A673 (cell line): ENCODE measurements around the gene CCSER1.

Experiments used
- EZH2 ChIP-seq: fragments of 200-600 bp; sonication (generic); IDR thresholded peaks from 2 replicates; pipeline ENCODE4 v1.6.1; 2017; ENCODE audit warnings: borderline replicate concordance, low read depth, mild to moderate bottlenecking, mixed read lengths, antibody characterized with exemption, low read length; ENCODE audit not compliant: poor library complexity, severe bottlenecking
- TF ChIP-seq, protein P1 (sequence below): fragments of 300-800, 200-600 bp; sonication (generic); conservative IDR thresholded peaks from 2 replicates; pipeline ENCODE4 v1.5.1; 2017; ENCODE audit warnings: low read depth, mild to moderate bottlenecking, antibody characterized with exemption, low read length, moderate library complexity, mixed read lengths

DNA sequence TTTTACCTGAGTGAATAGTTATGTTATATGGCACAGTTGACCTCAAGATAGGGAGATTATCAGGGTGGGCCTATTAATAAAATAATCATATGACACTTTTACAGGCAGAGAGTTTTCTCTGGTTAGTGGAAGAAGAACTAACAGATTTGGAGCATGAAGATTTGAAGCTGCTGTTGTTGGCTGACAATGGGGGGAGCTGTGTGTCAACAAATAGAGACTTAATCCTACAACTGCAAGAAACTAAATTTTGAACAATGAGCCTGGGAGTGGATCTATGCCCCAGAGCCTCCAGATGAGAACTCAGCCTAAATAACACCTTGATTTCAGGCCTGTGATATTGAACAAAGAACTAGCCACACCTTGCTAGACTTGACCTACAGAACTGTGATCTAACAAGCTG, 7.2 kb upstream of the CCSER1 start:
- no peak for TF ChIP-seq EZH2
- TF ChIP-seq, protein P1, sequence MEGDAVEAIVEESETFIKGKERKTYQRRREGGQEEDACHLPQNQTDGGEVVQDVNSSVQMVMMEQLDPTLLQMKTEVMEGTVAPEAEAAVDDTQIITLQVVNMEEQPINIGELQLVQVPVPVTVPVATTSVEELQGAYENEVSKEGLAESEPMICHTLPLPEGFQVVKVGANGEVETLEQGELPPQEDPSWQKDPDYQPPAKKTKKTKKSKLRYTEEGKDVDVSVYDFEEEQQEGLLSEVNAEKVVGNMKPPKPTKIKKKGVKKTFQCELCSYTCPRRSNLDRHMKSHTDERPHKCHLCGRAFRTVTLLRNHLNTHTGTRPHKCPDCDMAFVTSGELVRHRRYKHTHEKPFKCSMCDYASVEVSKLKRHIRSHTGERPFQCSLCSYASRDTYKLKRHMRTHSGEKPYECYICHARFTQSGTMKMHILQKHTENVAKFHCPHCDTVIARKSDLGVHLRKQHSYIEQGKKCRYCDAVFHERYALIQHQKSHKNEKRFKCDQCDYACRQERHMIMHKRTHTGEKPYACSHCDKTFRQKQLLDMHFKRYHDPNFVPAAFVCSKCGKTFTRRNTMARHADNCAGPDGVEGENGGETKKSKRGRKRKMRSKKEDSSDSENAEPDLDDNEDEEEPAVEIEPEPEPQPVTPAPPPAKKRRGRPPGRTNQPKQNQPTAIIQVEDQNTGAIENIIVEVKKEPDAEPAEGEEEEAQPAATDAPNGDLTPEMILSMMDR = no peak
